ENCODE results near the gene CASKIN1. TPM values are rescaled to one million over a fixed set of nuclear protein-coding genes. Genes with fewer than 3 reads are reported as not detected.
A peak's percentile ranks its signal among the peaks of the same experiment; 100 is the strongest.

The CASKIN1 gene, protein sequence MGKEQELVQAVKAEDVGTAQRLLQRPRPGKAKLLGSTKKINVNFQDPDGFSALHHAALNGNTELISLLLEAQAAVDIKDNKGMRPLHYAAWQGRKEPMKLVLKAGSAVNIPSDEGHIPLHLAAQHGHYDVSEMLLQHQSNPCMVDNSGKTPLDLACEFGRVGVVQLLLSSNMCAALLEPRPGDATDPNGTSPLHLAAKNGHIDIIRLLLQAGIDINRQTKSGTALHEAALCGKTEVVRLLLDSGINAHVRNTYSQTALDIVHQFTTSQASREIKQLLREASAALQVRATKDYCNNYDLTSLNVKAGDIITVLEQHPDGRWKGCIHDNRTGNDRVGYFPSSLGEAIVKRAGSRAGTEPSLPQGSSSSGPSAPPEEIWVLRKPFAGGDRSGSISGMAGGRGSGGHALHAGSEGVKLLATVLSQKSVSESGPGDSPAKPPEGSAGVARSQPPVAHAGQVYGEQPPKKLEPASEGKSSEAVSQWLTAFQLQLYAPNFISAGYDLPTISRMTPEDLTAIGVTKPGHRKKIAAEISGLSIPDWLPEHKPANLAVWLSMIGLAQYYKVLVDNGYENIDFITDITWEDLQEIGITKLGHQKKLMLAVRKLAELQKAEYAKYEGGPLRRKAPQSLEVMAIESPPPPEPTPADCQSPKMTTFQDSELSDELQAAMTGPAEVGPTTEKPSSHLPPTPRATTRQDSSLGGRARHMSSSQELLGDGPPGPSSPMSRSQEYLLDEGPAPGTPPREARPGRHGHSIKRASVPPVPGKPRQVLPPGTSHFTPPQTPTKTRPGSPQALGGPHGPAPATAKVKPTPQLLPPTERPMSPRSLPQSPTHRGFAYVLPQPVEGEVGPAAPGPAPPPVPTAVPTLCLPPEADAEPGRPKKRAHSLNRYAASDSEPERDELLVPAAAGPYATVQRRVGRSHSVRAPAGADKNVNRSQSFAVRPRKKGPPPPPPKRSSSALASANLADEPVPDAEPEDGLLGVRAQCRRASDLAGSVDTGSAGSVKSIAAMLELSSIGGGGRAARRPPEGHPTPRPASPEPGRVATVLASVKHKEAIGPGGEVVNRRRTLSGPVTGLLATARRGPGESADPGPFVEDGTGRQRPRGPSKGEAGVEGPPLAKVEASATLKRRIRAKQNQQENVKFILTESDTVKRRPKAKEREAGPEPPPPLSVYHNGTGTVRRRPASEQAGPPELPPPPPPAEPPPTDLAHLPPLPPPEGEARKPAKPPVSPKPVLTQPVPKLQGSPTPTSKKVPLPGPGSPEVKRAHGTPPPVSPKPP (N-terminal part only)
- 1.4 and 2.6 TPM in 2 replicates for total RNA-seq (2022)
- percentile 13 among the genes with signal in this experiment for Bru-seq, nascent RNA
- BruChase-seq, experiment 1, labeled RNA remaining after a 6-hour chase = percentile 27 among the genes with signal in this experiment
- BruChase-seq, experiment 2, labeled RNA remaining after a 2-hour chase = percentile 23 among the genes with signal in this experiment
- long read RNA-seq = 0 reads

DNA sequence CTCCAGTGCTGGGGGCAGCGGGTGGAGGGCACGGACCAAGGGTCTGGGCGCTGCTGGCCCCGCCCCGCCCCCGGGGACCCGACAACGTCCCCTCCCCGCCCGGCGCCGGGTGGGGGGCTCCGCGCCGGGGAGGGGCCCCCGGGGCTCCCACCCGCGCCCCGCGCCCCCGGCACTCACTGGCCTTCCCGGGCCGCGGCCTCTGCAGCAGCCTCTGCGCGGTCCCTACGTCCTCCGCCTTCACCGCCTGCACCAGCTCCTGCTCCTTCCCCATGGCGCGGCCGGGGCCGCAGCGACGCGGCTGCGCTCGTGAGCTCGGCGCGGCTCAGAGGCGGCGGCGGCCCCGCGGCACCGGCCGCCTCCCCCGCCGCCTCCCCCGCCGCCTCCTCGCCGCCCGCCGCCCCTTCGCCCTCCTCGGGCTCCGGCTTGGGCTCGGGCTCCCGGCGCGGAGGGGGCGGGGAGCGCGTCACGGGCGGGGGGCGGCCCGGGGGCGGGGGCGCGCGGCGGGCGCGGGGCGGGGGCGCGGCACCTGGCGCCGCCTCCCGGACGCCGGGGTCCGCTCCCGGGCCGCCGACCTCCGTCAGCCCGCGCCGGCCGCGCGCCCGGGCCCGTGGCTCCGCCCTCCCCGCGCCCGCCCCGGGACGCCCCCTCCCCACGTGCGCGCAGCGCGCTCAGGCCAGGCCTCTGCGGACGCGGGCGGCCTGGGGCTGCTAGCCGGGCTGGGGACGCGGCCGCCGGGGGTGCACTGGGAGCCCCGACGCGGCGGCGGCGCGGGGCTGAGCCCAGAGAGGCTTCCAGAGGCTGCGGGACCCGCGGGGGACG lies at the start of gene CASKIN1:
CASKIN1 (minus strand) TSS at position 444 of the 819 bp plus-strand sequence; CDS start at position 271, 173 bp downstream.
- BruUV-seq (replicated peaks) = no TSS peak
- intact Hi-C loops (cut with micrococcal nuclease; ENCODE audit: unreplicated experiment) = no loop called here
- H3K36me3 Mint-ChIP-seq (ENCODE audit: insufficient read depth, unreplicated experiment) = peaks cover 20% of the 10 kb centered on the region
- no peaks in the 10 kb centered on the region for H3K9me3 Mint-ChIP-seq (ENCODE audit: low read depth, unreplicated experiment)
- peaks cover 10% of the 10 kb centered on the region for H3K4me1 Mint-ChIP-seq (ENCODE audit: low read depth, unreplicated experiment)
- peak; percentile 36 for DNase-seq
- TF ChIP-seq, protein P1, sequence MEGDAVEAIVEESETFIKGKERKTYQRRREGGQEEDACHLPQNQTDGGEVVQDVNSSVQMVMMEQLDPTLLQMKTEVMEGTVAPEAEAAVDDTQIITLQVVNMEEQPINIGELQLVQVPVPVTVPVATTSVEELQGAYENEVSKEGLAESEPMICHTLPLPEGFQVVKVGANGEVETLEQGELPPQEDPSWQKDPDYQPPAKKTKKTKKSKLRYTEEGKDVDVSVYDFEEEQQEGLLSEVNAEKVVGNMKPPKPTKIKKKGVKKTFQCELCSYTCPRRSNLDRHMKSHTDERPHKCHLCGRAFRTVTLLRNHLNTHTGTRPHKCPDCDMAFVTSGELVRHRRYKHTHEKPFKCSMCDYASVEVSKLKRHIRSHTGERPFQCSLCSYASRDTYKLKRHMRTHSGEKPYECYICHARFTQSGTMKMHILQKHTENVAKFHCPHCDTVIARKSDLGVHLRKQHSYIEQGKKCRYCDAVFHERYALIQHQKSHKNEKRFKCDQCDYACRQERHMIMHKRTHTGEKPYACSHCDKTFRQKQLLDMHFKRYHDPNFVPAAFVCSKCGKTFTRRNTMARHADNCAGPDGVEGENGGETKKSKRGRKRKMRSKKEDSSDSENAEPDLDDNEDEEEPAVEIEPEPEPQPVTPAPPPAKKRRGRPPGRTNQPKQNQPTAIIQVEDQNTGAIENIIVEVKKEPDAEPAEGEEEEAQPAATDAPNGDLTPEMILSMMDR (IDR thresholded peaks at IDR 0.05; ENCODE audit: unreplicated experiment) = no peak
- no peak within 1 kb of the TSS for H3K27ac Mint-ChIP-seq (ENCODE audit: unreplicated experiment)
- H3K27me3 Mint-ChIP-seq (ENCODE audit: unreplicated experiment) = peaks cover 96% of the 10 kb centered on the region
- peak within 1 kb of the TSS; percentile 62 for H3K4me3 Mint-ChIP-seq (ENCODE audit: low read depth, unreplicated experiment)
- CTCF ChIA-PET = interaction anchor here (2.4 kb wide), 1 partner anchor 305 kb away, joined by 9 read pairs; no protein-coding TSS in a partner anchor

DNA sequence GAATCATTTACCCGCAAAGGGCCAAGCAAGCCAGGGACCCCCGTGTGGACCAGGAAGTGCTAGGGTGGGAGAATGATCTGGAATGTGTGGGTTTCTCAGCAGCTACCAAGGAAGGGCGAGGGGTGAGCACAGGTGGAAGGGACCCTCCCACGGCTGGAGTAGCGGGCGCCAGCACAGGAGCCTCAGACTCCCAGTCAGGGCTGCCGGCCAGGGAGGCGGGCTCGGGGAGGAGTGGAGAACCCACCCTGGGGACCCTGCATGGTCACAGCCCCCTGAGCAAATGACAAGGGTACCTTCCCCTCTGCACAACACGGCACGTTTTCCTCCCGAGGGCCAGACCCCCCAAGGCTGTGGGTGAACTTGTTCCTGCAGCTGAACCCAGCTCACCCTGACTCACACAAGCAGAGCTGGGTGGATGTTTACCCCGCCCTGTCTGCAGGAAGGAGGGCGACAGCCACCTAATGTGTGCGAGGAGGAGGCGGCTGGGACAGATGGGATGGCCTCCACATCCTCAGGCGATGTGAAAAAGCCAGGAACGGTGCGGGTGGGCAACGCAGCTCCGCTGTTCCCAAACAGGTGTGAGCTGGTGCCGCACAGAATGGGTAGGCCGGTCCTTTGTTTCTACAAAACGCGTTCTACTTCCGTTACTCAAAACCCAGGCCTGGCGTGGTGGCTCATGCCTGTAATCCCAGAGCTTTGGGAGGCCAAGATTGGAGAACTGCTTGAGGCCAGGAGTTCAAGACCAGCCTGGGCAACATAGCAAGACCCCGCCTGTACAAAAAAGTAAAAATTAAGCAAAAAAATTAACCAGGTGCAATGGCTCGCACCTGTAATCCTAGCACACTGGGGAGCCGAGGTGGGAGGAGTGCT lies 48.8 kb upstream of the CASKIN1 start:
- Mint-ChIP-seq H3K9me3 (ENCODE audit: low read depth, unreplicated experiment) (no peaks in the 10 kb centered on the region), H3K36me3 (ENCODE audit: insufficient read depth, unreplicated experiment) (peaks cover 72% of the 10 kb centered on the region), H3K27me3 (ENCODE audit: unreplicated experiment) (no peaks in the 10 kb centered on the region), H3K4me3 (ENCODE audit: low read depth, unreplicated experiment) (no peak overlapping the region), H3K27ac (ENCODE audit: unreplicated experiment) (no peak overlapping the region), H3K4me1 (ENCODE audit: low read depth, unreplicated experiment) (no peaks in the 10 kb centered on the region)
- DNase-seq = no peak
- CTCF ChIA-PET = no interaction called here
- TF ChIP-seq, protein P1 (IDR thresholded peaks at IDR 0.05; ENCODE audit: unreplicated experiment) = no peak
- BruUV-seq (replicated peaks) = no TSS peak
- intact Hi-C loops (cut with micrococcal nuclease; ENCODE audit: unreplicated experiment) = no loop called here

DNA sequence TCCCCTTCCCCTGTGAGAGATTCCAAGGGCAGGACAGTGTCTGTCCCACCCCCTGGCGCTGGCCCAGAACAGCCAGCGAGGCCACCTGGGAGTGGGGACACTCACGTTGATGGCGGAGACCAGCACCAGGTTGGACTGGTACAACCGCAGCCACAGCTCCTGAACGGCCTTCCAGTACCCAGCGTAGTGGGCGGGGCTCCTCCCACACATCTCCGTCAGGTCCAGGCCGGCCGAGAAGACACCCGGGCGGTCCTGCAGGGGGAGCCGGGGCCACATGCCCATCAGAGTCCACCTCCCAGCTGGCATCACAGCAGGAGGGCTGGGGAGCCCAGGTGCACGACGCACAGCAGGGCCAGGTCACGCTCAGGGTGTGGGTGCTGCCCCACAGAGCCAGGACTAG lies 47.9 kb upstream of the CASKIN1 start:
- no peak for DNase-seq
- CTCF ChIA-PET = no interaction called here
- TF ChIP-seq, protein P1 (IDR thresholded peaks at IDR 0.05; ENCODE audit: unreplicated experiment) = no peak
- Mint-ChIP-seq H3K27ac (ENCODE audit: unreplicated experiment) (no peak overlapping the region), H3K9me3 (ENCODE audit: low read depth, unreplicated experiment) (no peaks in the 10 kb centered on the region), H3K4me1 (ENCODE audit: low read depth, unreplicated experiment) (no peaks in the 10 kb centered on the region), H3K27me3 (ENCODE audit: unreplicated experiment) (no peaks in the 10 kb centered on the region), H3K36me3 (ENCODE audit: insufficient read depth, unreplicated experiment) (peaks cover 72% of the 10 kb centered on the region), H3K4me3 (ENCODE audit: low read depth, unreplicated experiment) (no peak overlapping the region)
- BruUV-seq (replicated peaks) = no TSS peak
- intact Hi-C loops (cut with micrococcal nuclease; ENCODE audit: unreplicated experiment) = no loop called here
